Suprapubic skin (tissue), 4 donors: ENCODE results near the gene RASSF10.

ENCODE experiments used
- POLR2A ChIP-seq, 2 donors: fragments of 450-650 bp; IDR thresholded peaks; one replicate each; pipeline ENCODE4 v1.6.1; 2017; ENCODE audit warnings: antibody characterized with exemption in 2 of 2, mild to moderate bottlenecking in 2 of 2, moderate library complexity in 2 of 2
- POLR2AphosphoS5 ChIP-seq, 3 donors: sonication (generic); formaldehyde crosslinking; IDR thresholded peaks; one replicate each; pipeline ENCODE4 v1.6.1; 2017; ENCODE audit warnings: antibody characterized with exemption in 3 of 3
- TF ChIP-seq, protein P1 (sequence below), 2 donors: fragments of 200-600 bp in 1 of 2; fragments of 450-650 bp in 1 of 2; sonication (generic) in 1 of 2; IDR thresholded peaks; one replicate each; pipeline ENCODE4 v1.5.1; 2016 to 2019; ENCODE audit warnings: antibody characterized with exemption in 2 of 2, mild to moderate bottlenecking in 1 of 2, moderate library complexity in 1 of 2

DNA sequence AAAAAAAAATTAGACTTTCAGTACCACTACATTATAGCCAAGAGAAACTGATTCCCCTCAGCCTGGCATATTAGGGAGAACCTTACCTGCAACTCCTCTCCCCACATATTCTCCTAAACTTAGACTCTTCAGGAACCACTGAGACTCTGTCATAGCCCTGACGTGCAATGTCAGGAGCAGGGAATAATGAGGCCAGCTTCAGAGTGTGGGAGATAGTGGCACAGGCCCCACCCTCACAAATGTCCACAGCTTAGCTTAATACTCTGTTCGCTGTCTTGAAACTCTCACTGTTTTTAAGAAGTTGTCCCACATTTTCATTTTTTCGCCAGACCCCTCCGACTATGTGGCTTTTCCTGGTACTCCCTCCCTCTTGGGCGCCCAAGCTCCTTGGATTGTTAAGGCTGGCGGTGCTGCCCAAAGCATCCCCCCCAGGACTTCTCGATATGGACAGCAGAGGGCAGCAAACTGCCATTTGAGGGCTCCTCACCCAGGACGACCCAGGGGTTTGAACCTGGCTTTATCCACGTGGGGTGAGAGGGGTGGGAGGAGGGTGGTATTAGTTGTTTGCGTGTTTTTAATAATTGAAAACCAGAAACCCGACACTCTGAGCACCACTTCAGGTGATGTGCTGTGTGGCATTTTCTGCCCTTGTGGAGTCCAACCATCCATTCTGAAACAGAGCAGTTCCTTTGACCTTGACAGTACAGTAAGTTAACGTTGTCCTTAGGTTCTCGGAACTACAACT lies 45.2 kb upstream of the RASSF10 start:
- no peak for TF ChIP-seq POLR2AphosphoS5 (IDR thresholded peaks at IDR 0.05)
- TF ChIP-seq, protein P1, sequence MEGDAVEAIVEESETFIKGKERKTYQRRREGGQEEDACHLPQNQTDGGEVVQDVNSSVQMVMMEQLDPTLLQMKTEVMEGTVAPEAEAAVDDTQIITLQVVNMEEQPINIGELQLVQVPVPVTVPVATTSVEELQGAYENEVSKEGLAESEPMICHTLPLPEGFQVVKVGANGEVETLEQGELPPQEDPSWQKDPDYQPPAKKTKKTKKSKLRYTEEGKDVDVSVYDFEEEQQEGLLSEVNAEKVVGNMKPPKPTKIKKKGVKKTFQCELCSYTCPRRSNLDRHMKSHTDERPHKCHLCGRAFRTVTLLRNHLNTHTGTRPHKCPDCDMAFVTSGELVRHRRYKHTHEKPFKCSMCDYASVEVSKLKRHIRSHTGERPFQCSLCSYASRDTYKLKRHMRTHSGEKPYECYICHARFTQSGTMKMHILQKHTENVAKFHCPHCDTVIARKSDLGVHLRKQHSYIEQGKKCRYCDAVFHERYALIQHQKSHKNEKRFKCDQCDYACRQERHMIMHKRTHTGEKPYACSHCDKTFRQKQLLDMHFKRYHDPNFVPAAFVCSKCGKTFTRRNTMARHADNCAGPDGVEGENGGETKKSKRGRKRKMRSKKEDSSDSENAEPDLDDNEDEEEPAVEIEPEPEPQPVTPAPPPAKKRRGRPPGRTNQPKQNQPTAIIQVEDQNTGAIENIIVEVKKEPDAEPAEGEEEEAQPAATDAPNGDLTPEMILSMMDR (IDR thresholded peaks at IDR 0.05), result peak; percentile 82 to 84
- no peak for TF ChIP-seq POLR2A (IDR thresholded peaks at IDR 0.05)
